Stimulated activated CD4-positive, alpha-beta T cell treated with anti-CD3 and anti-CD28 coated beads, TNF-alpha, amount 100 ng/mL, for 24 hours (primary cell): ENCODE results near the gene HYAL4.
"Not testable (repeated sequence)": the region's sequence is repeated elsewhere in the genome, so short reads cannot be mapped to it uniquely, and the experiment has no call there.

ENCODE experiments used
- DNase-seq, 3 experiments: peaks; one replicate each; pipeline ENCODE4 v3.0.0-alpha.2; 2020; ENCODE audit warnings: low read depth in 3 of 3

HYAL4 gene, protein sequence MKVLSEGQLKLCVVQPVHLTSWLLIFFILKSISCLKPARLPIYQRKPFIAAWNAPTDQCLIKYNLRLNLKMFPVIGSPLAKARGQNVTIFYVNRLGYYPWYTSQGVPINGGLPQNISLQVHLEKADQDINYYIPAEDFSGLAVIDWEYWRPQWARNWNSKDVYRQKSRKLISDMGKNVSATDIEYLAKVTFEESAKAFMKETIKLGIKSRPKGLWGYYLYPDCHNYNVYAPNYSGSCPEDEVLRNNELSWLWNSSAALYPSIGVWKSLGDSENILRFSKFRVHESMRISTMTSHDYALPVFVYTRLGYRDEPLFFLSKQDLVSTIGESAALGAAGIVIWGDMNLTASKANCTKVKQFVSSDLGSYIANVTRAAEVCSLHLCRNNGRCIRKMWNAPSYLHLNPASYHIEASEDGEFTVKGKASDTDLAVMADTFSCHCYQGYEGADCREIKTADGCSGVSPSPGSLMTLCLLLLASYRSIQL

DNA sequence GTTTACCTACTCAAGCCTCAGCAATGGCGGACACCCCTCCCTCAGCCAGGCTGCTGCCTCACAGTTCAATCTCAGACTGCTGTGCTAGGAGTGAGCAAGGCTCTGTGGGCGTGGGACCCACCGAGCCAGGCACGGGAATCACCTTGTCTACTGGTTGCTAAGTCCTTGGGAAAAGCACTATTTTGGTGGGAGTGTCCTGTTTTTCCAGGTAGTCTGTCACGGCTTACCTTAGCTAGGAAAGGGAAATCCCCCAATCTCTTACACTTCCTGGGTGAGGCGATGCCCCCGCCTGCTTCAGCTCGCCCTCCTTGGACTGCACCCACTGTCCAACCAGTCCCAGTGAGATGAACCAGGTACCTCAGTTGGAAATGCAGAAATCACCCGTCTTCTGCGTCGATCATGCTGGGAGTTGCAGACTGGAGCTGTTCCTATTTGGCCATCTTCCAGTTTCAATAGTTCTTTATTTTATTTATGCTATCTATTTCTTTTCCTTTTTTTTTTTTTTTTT lies at the start of gene HYAL4:
TSS of gene HYAL4 (plus strand) at position 458 of the 508 bp plus-strand sequence. CDS start 23,105 bp downstream, outside the sequence.
- DNase-seq = no peak

DNA sequence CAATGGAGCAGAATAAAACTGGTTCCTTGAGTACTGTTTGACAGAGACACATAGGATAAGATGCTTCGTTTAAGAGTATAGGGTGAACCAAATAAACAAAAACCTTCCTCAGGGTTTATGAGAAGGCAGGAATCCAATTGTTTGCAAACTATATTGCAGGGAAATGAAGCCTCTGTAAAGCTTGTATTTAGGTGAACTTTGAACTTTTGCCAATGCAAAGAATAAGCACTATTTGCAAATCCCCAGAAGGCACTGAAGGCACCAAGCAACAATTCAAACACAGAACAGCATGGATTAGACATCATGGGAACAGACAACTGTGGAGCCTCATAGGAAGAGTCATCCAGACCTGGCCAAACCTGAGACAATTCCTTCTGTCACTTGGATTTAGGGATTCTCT lies 49.1 kb upstream of the HYAL4 start:
- no peak for DNase-seq

DNA sequence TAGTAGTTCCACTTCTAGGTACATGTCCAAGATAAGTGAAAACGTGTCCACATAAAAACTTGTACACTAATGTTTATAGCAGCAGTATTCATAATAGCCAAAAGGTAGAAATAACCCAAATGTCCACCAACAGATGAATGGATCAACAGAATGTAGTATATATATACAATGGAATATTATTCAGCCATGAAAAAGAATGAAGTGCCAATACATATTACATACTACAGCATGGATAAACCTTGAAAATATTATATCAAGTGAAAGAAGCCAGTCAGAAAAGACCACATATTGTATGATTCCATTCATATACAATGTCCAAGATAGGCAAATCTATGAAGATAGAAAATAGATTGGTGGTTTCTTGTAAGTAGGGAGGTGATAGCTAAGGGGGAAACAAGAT lies 48.4 kb upstream of the HYAL4 start:
- no peak for DNase-seq

DNA sequence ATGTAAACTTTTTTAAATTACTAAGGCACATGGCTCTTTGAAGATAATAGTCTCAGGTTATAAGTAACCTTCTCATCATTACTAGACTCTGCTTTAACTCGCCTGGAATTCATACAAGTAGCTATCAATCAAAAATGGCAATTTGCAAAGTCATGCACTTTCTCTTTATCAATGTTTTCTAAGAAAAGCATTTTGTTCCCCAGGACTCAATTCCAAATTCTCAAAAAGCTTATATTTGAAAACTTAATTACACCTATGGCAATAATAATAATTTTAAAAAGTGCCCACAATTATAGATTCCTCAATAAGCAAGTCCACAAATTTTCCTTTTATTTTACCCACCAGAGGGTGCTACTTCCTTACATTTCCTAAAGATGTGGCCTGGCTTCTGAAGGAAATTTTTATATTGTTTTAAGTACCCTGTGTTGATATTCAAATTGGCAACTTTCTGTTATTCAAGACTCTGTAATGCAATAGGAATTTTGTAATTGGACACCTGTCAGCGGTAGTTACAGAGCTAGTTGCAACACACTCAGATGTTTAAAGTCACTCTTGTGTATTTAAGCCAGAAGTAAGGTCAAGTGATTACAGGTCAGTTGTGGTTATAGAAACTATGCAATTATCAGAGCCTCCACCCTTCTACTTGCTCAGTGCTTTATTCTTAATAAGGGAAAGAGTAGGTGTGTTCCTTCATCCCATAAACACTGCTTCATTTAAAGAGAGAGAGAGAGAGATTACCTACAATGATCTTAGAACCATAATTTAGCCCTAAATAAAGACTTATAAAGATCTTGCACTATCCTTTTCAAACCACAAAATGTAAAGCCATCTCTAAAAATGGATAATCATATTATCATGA lies 47.1 kb upstream of the HYAL4 start:
- DNase-seq = no peak

DNA sequence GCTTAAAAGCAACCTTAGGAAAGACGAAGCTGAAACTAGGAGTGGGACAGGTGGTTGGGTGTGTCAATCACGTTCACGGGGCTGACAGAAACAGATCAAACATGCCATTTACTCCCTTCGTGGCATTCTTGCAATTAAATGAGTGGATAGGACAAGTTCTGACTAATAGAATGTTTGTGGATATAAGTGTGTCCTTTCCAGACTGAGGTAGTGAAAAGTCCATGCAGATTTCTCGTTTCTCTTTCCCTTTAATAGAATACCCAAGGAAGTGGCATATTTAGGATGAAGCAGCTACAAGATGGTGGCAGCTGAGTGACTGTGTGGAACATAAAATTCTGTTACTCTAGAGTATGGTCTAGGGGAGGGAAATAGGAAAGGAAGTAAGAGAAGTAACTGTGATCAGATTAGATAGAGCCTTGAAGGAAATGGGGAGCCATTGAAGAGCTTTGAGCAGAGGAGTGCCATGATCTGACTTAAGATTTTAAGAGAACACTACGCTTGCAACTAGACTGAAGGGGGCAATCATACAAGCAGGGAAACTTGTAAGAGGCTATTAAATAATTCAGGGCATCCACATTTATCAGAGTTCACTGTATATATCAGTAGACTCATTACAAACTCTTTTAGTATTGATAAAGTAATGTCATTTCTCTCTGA lies 46.3 kb upstream of the HYAL4 start:
- DNase-seq = no peak

DNA sequence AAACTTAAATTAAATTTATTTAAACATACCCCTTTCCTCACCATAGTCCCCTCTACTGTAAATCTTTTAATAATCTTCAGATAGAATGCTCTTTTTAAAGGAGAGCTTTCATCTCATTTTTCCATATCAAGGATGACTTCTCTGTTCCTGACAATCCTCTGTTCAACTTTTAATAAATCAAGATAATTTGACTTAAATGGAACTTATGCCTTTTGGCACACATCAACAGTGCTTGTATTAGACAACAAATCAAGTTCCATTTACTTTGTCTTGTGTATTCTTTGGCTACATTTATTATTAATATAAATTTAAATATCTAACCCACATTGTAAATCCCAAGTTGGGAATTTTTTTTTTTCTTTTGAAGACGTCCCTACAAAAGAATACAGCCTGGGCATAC lies 42.7 kb upstream of the HYAL4 start:
- DNase-seq = no peak

DNA sequence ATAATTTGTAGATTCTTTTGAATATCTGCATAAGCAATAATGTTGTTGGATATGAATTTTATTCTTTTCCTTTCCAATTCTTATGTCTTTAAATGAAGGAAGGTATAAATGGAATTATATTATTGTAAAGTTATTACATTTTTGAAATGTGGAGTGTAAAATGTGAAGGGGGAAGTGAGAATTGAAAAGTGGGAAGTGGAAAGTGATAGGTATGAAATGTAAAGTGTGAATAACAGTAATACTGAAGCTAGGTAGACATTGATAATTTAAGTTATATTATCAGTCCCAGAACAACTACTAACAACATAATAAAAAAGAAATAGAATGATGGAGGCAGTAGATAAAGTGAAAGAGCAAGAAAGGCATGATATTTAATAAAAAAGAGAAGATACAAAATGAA lies 39.7 kb upstream of the HYAL4 start:
- DNase-seq = no peak

DNA sequence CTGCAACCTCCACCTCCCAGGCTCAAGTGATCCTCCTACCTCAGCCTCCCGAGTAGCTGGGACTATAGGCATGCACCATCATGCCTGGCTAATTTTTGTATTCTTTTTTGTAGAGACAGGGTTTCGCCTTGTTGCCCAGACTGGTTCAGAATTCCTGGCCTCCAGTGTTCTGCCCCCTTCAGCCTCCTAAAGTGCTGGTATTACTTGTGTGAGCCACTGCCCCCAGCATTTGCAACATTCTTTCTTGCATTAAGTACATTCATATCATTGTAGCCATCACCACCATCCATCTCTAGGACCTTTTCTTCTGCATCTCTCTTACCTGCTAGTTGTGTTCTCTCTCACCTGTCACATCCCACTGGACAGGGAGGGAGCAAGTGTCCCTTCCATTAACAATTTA lies 35.5 kb upstream of the HYAL4 start:
- DNase-seq = no peak

DNA sequence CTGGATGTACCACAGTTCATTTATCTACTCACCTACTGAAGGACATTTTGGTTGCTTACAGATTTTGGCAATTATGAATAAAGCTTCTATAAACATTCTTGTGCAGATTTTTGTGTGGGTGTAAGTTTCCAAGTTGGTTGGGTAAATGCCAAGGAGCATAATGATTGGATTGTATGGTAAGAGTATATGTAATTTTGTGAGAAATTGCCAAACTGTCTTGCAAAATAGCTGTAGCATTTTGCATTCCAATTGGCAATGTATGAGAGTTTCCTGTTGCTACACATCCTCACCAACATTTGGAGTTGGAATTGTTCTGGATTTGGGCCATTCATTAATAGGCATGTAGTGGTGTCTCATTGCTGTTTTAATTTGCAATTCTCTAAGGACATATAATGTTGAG lies 33.9 kb upstream of the HYAL4 start:
- DNase-seq = no peak

DNA sequence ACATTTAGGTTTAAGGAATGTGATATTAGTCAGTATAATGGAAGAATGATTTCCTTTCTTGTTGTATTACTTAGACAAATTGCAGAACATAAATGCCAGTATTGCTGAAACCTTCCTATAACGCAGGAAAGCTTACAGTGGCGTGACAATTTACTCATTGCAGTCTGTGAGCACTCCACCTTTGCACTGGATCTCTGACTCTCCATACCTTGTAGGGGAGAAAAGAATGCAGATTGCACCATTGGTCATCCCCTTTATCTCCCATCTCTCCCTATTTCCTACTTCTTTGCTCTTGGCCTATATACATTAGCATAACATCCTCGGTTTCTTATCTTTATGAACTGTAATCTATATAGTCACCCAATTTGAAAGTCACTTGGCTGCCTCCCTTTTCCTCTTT lies 28.1 kb upstream of the HYAL4 start:
- DNase-seq = no peak

DNA sequence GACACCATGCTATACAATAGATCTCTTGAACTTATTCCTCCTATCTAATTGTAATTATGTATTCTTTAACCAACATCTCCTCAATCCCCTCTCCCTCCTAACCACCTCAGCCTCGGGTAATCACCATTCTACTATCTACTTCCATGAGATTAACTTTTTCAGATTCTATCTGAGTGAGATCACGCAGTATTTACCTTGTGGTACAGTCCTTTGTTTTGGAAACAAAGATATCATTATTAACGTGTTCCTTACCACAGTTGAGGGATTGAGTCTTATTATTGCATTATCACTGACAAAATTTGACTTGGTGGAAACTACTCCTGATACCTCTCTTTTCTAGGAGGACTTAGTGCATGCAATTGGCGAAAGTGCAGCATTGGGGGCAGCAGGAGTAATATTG lies 26.0 kb upstream of the HYAL4 start:
- no peak for DNase-seq

DNA sequence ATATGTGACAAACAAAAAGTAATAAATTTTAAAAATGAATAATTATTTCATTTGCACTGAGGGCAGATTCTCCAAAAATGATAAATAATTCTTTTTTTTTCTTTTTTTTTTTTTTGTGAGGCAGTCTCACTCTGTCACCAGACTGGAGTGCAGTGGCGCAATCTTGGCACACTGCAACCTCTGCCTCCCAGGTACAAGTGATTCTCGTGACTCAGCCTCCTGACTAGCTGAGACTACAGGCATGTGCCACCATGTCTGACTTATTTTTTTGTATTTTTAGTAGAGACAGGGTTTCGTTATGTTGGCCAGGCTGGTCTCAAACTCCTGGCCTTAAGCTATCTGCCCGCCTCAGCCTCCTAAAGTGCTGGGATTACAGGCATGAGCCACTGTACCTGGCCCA lies 25.2 kb upstream of the HYAL4 start:
- DNase-seq = not testable (repeated sequence)

DNA sequence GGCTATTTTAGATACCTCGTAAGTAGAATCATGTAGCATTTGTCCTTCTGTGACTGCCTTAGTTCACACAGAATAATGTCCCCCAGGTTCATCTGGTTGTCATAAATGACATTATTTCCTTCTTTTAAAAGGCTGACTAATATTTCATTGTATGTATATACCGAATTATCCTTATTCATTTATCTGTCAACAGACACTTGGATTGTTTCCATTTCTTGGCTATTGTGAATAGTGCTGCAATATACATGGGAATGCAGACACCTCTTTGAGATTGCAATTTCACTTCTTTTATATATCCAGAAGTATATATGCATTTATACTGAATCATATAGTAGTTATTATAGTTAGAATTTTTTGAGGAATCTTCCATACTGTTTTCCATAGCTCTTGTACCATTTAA lies 24.1 kb upstream of the HYAL4 start:
- no peak for DNase-seq

DNA sequence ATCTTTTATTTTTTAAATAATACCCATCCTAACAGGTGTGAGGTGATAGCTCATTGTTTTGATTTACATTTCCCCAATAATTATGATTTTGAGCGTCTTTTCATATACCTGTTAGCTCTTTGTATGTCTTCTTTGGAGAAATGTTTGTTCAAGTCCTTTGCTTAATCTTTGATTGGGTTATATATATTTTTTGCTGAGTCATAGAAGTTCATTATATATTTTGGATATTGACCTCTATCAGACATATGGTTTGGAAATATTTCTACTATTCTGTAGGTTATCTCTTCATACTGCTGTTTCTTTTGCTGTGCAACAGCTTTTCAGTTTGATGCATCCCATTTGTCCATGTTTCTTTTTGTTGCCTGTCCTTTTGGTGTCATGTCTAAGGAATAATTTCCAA lies 23.6 kb upstream of the HYAL4 start:
- DNase-seq = no peak

DNA sequence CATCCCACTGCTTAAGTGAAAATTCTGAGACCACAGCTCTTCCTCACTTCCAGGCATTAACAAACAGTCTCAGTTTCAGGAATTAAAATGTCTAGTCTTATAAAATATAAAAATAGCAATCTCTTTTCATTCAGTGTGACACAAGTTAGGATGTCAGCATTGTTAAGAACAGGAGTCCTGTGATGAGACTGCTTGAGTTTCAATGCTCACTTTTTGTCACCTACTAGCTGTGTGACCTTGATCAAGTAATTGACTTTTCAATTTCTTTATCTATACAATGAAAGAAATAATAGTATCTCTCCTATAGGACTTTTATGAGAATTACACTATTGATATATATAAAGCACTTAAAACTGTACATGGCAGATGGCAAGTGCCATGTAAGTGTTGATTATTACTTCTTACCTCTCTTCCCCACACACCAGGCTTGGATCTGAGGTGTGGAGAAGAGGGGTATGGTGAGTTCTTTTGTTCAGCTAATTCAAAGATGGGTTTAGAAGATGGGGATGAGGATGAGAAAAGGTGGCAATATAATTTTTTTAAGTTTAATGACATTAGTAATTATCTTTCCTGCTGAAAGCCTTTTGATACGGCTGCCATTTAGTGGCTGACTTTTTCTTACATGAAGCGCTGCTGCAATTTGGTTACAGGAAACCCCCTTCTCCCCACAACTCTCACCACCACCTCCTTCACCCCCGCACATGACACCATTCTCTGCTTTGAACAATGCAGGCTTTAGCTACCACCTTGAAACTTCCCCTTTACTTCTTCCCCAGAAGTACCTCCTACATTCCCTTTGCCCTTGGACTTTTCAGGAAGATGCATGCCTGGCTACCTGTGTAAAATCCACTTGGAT lies 20.8 kb upstream of the HYAL4 start:
- peak; percentile 17 to 44 (median 27) for DNase-seq

DNA sequence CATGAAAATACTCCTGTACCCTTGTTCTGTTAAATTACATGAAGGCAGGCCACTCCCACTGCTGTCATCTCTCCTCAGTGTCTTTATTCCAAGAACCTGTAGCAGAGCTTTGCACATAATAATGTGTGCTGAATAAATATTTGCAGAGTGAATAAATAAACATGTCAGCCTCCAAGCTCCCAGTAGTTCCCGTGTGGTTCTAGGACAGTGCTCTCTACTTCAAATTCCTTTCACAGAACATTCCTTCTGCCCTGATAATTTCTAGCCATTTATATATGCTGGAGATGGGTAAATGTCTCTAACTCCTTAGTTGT lies 20.3 kb upstream of the HYAL4 start:
- DNase-seq = no peak

DNA sequence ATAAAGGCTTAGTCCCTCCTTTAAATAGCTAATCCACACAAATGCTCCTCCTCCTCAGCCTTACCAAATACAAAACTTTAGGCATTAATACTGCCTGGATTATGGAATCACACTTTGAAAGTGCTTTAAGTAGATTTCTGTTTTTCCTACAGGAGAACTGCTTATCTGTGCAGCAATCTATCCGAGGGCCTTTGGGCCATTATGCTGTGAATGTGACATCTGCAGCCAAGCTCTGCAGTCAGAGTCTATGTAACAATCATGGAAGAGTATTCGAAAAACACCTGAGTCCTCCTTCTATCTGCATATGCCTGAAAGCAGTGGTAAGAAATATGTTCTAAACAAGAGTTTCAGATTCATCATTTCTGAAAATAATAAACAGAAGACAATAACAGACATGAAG lies 16.2 kb upstream of the HYAL4 start:
- DNase-seq = no peak

DNA sequence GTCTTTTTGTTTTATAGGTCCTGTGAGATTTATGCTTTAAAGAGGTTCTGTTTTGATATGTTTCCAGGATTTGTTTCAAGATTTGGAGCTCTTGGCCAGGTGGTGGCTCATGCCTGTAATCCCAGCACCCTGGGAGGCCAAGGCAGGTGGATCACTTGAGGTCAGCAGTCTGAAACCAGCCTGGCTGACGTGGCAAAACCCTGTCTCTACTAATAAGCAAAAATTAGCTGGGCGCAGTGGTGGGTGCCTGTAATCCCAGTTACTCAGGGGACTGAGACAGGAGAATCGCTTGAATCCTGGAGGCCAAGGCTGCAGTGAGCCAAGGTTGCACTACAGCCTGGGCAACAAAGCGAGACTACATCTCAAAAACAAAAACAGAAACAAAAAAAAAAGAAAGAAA lies 8.3 kb upstream of the HYAL4 start:
- DNase-seq = no peak

DNA sequence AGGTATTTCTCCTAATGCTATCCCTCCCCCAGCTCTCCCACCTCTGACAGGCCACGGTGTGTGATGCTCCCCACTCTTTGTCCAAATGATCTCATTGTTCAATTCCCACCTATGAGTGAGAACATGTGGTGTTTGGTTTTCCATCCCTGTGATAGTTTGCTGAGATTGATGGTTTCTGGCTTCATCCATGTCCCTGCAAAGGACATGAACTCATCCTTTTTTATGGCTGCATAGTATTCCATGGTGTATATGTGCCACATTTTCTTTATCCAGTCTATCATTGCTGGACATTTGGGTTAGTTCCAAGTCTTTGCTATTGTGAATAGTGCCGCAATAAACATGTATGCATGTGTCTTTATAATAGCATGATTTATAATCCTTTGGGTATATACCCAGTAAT lies 5.9 kb upstream of the HYAL4 start:
- DNase-seq = not testable (repeated sequence)

DNA sequence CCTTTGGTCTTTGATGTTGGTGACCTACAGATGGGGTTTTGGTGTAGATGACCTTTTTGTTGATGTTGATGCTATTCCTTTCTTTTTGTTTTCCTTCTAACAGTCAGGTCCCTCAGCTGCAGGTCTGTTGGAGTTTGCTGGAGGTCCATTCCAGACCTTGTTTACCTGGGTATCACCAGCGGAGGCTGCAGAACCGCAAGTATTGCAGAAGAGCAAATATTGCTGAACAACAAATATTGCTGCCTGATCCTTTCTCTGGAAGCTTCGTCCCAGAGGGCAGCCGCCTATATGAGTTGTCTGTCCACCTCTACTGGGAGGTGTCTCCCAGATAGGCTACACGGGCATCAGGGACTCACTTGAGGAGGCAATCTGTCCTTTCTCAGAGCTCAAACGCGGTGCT lies 827 bp upstream of the HYAL4 start:
- not testable (repeated sequence) for DNase-seq

DNA sequence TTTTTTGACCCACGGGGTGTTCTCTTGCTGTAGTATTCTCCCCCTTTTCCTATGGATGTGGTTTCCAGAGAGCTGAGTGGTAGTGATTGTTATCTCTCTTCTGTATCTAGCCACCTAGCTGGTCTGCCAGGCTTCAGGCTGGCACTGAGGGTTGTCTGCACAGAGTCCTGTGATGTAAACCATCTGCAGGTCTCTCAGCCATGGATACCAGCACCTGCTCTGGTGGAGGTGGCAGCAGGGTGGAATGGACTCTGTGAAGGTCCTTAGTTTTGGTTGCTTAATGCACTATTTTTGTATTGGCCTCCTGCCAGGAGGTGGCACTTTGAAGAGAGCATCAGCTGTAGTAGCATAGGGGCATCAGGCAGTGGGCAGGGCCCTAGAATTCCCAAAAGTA lies 851 bp downstream of the HYAL4 start:
- no peak for DNase-seq
